ENCODE results near the gene AKT3. TPM values are rescaled to one million over a fixed set of nuclear protein-coding genes. Genes with fewer than 3 reads are reported as not detected.

The AKT3 gene
- total RNA-seq, 2 donors from 2014 or later = 46.0 to 85.8 TPM

DNA sequence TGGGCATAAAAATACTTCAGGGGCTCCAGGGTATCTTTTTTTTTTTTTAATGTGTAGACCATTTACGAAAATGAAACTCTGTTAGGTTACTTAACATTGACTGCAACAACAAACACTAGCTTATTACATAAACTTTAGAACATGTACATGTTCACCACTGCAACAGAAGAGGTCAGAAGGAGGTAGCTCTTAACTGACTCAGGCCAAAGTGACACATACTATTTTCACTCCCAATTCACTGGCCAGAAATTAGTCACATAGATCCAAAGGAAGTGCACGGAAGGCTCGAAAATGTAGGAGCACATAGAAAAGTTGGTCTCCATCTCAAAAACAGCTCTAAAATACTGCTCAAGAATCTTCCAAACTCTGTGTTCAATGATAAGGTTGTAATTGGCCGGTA is 107.2 kb downstream of the AKT3 start:
- ATAC-seq (ENCODE audit: insufficient number of reproducible peaks, low FRiP score, low read depth) (peak; percentile 48), DNase-seq (ENCODE audit: low spot score) (no peak)
- TF ChIP-seq, protein P1, sequence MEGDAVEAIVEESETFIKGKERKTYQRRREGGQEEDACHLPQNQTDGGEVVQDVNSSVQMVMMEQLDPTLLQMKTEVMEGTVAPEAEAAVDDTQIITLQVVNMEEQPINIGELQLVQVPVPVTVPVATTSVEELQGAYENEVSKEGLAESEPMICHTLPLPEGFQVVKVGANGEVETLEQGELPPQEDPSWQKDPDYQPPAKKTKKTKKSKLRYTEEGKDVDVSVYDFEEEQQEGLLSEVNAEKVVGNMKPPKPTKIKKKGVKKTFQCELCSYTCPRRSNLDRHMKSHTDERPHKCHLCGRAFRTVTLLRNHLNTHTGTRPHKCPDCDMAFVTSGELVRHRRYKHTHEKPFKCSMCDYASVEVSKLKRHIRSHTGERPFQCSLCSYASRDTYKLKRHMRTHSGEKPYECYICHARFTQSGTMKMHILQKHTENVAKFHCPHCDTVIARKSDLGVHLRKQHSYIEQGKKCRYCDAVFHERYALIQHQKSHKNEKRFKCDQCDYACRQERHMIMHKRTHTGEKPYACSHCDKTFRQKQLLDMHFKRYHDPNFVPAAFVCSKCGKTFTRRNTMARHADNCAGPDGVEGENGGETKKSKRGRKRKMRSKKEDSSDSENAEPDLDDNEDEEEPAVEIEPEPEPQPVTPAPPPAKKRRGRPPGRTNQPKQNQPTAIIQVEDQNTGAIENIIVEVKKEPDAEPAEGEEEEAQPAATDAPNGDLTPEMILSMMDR (IDR thresholded peaks at IDR 0.05) = no peak
- Histone ChIP-seq H3K4me3 (no peak overlapping the region), H3K4me1 (ENCODE audit: control insufficient read depth in 1 of 2, low read depth in 2 of 2) (peaks cover 16 to 49% of the 10 kb centered on the region in 2 donors), H3K27me3 (replicated peaks; ENCODE audit: insufficient read depth) (no peaks in the 10 kb centered on the region), H3K36me3 (no peaks in the 10 kb centered on the region), H3K9me3 (no peaks in the 10 kb centered on the region), H3K27ac (no peak overlapping the region)

DNA sequence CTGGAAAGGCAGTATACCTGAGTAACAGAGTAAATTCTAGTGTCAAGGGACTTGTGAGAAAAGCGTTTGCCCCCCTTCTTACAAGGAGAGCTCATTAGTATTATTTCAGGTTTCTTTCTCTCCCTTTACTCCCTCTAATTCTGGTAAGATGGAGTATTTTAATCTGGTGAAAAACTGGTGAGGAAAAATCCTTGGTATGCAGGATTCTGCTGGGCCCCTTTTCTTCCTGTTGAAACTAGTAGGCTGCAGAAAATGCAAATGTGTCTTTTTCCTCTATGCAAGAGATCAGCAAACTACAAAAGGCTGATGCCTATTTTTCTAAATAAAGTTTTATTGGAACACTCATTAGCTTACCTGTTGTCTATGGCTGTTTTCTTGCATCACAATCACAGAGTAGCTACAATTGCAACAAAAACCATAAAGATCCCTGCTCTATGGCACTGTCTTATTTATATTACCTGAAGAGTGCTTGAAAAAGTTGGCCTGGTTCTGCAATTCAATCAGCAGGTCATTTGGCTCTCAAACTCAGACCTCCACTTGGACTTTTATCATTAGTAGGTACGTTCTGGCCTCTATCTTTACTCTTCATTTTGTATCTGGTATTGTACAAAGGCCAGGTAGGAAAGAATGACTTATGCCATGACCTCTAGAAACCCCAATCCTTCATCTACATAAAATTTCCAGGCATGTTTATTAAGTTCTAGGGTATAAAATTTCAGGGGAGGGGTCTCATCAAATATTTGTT is 109.6 kb downstream of the AKT3 start:
- no peak for ATAC-seq (ENCODE audit: insufficient number of reproducible peaks, low FRiP score, low read depth)
- DNase-seq (ENCODE audit: low spot score) = no peak
- H3K27ac ChIP-seq = no peak overlapping the region
- H3K27me3 ChIP-seq (replicated peaks; ENCODE audit: insufficient read depth) = no peaks in the 10 kb centered on the region
- no peak overlapping the region for H3K4me3 ChIP-seq
- H3K36me3 ChIP-seq = no peaks in the 10 kb centered on the region
- TF ChIP-seq, protein P1 (IDR thresholded peaks at IDR 0.05) = no peak
- H3K4me1 ChIP-seq (ENCODE audit: control insufficient read depth in 1 of 2, low read depth in 2 of 2) = peaks cover 14 to 55% of the 10 kb centered on the region in 2 donors
- H3K9me3 ChIP-seq = no peaks in the 10 kb centered on the region

- H3K27ac ChIP-seq = no peak overlapping the region
- DNase-seq (ENCODE audit: low spot score) (no peak), ATAC-seq (ENCODE audit: insufficient number of reproducible peaks, low FRiP score, low read depth) (no peak)
- no peaks in the 10 kb centered on the region for H3K27me3 ChIP-seq (replicated peaks; ENCODE audit: insufficient read depth)
- TF ChIP-seq, protein P1 (IDR thresholded peaks at IDR 0.05) = no peak
- no peaks in the 10 kb centered on the region for H3K36me3 ChIP-seq
- no peak overlapping the region for H3K4me3 ChIP-seq
- no peaks in the 10 kb centered on the region for H3K9me3 ChIP-seq
- H3K4me1 ChIP-seq (ENCODE audit: control insufficient read depth in 1 of 2, low read depth in 2 of 2) = peaks cover 13 to 58% of the 10 kb centered on the region in 2 donors
Observed at GRCh38 chr1:243739335-243740003, 110.6 kb downstream of the AKT3 start.

GRCh38 chr1:243738020-243738419 is 112.0 kb downstream of the AKT3 start:
- H3K27ac ChIP-seq = no peak overlapping the region
- TF ChIP-seq, protein P1 (IDR thresholded peaks at IDR 0.05) = no peak
- no peak for ATAC-seq (ENCODE audit: insufficient number of reproducible peaks, low FRiP score, low read depth)
- no peak overlapping the region for H3K4me3 ChIP-seq
- DNase-seq (ENCODE audit: low spot score) = no peak
- no peaks in the 10 kb centered on the region for H3K9me3 ChIP-seq
- peaks cover 13 to 57% of the 10 kb centered on the region in 2 donors for H3K4me1 ChIP-seq (ENCODE audit: control insufficient read depth in 1 of 2, low read depth in 2 of 2)
- no peaks in the 10 kb centered on the region for H3K36me3 ChIP-seq
- no peaks in the 10 kb centered on the region for H3K27me3 ChIP-seq (replicated peaks; ENCODE audit: insufficient read depth)

GRCh38 chr1:243735457-243735856 is 114.6 kb downstream of the AKT3 start:
- ATAC-seq (ENCODE audit: insufficient number of reproducible peaks, low FRiP score, low read depth) (no peak), DNase-seq (ENCODE audit: low spot score) (no peak)
- Histone ChIP-seq H3K27me3 (replicated peaks; ENCODE audit: insufficient read depth) (no peaks in the 10 kb centered on the region), H3K9me3 (no peaks in the 10 kb centered on the region), H3K4me1 (ENCODE audit: control insufficient read depth in 1 of 2, low read depth in 2 of 2) (peaks cover 20 to 56% of the 10 kb centered on the region in 2 donors), H3K27ac (no peak overlapping the region), H3K4me3 (no peak overlapping the region), H3K36me3 (no peaks in the 10 kb centered on the region)
- TF ChIP-seq, protein P1 (IDR thresholded peaks at IDR 0.05) = no peak

All from thoracic aorta (tissue), 2 donors.